Left renal pelvis (tissue), 4 donors: ENCODE data around the gene YIF1A. TPM values are rescaled to one million over a fixed set of nuclear protein-coding genes. Genes with fewer than 3 reads are reported as not detected.
"Not testable (repeated sequence)": the region's sequence is repeated elsewhere in the genome, so short reads cannot be mapped to it uniquely, and the experiment has no call there.

Experiments used
- DNase-seq, 4 donors: peaks; one replicate each; pipeline ENCODE4 v3.0.0-alpha.2; 2013; ENCODE audit warnings: low read depth in 4 of 4, low spot score in 3 of 4
- polyA plus RNA-seq, 4 donors: library from polyadenylated mRNA; unstranded; fragments of 120-200 nt; gene quantifications; one replicate each; pipeline ENCODE4 v1.2.1, GENCODE V29; 2013; ENCODE audit not compliant: insufficient read length in 4 of 4

Gene YIF1A
- polyA plus RNA-seq, 4 donors, result 43.0 to 57.7 (median 51.7) TPM

GRCh38 chr11:66312549-66313320 is 23.8 kb upstream of the YIF1A start:
- peak; percentile 87 to 96 (median 95) for DNase-seq

- peak; percentile 70 to 86 (median 78) for DNase-seq
These were observed 23.1 kb upstream of the YIF1A start for GRCh38 chr11:66311965-66312548.

- no peak for DNase-seq
These were observed 22.6 kb upstream of the YIF1A start for GRCh38 chr11:66311470-66311964.

GRCh38 chr11:66310803-66311440 is 22.0 kb upstream of the YIF1A start:
- DNase-seq, result not testable (repeated sequence)

GRCh38 chr11:66310324-66310723 is 21.4 kb upstream of the YIF1A start:
- DNase-seq, result no peak

GRCh38 chr11:66309475-66309874 is 20.5 kb upstream of the YIF1A start:
- no peak for DNase-seq

- no peak for DNase-seq
These were observed 13.7 kb upstream of the YIF1A start for GRCh38 chr11:66302656-66303055.

- DNase-seq, result no peak
These were observed 10.2 kb upstream of the YIF1A start for GRCh38 chr11:66299186-66299585.

GRCh38 chr11:66297610-66298009 is 8.7 kb upstream of the YIF1A start:
- DNase-seq, result no peak

GRCh38 chr11:66294626-66295620 is 6.0 kb upstream of the YIF1A start:
- DNase-seq, result no peak

- no peak for DNase-seq
These were observed 5.1 kb upstream of the YIF1A start for GRCh38 chr11:66293777-66294625.

GRCh38 chr11:66293352-66293751 is 4.4 kb upstream of the YIF1A start:
- no peak for DNase-seq

- no peak for DNase-seq
These were observed 3.8 kb upstream of the YIF1A start for GRCh38 chr11:66292543-66293332.

GRCh38 chr11:66291706-66292542 is 3.0 kb upstream of the YIF1A start, which contains the start of gene TMEM151A:
Gene TMEM151A, plus strand, starts transcription at chr11:66291894. Its CDS starts 120 bp downstream, at chr11:66292014.
- DNase-seq, result no peak

- DNase-seq, result no peak
These were observed 2.4 kb upstream of the YIF1A start for GRCh38 chr11:66291303-66291705.

- DNase-seq, result no peak
These were observed 1.3 kb upstream of the YIF1A start for GRCh38 chr11:66290330-66290621.

- peak in 3 of 4 donors; percentile 63 to 65 (median 63) for DNase-seq
These were observed 796 bp upstream of the YIF1A start for GRCh38 chr11:66289548-66290329.
